Fibroblast of lung (primary cell): ENCODE measurements around the gene SH3PXD2A. TPM values are rescaled to one million over a fixed set of nuclear protein-coding genes. Genes with fewer than 3 reads are reported as not detected.

Source experiments
- DNase-seq, 2 donors: peaks; one replicate each; pipeline versions ENCODE4 v3.0.0 to v3.0.0-alpha.2; 2010; ENCODE audit warnings: low read depth in 2 of 2
- H2AFZ ChIP-seq: 2 replicates; pipeline ENCODE4 v1.5.1; 2012; ENCODE audit warnings: low read length, control low read depth, inconsistent platforms
- H3K27ac ChIP-seq: 2 replicates; pipeline ENCODE4 v1.5.1; 2011; ENCODE audit warnings: low read length, control low read depth; ENCODE audit not compliant: insufficient read depth
- H3K27me3 ChIP-seq: 2 replicates; pipeline ENCODE4 v1.5.1; 2011; ENCODE audit warnings: mild to moderate bottlenecking, low read length; ENCODE audit not compliant: control insufficient read depth, insufficient read depth
- H3K36me3 ChIP-seq: 2 replicates; pipeline ENCODE4 v1.5.1; 2011; ENCODE audit warnings: low read length; ENCODE audit not compliant: control insufficient read depth, insufficient read depth
- H3K4me1 ChIP-seq: 2 replicates; pipeline ENCODE4 v1.5.1; 2011; ENCODE audit warnings: low read length; ENCODE audit not compliant: control insufficient read depth, insufficient read depth; ENCODE audit errors: extremely low read depth
- H3K4me2 ChIP-seq: 2 replicates; pipeline ENCODE4 v1.5.1; 2011; ENCODE audit warnings: low read length, control low read depth; ENCODE audit not compliant: insufficient read depth; ENCODE audit errors: extremely low read depth
- H3K4me3 ChIP-seq, 4 experiments: fragments of 200-600 bp in 1 of 4; sonication (generic) in 1 of 4; replicated peaks in 1 of 4; 2 replicates each; pipeline ENCODE4 v1.5.1; 2011 to 2016; ENCODE audit warnings: low read length in 4 of 4, low read depth in 3 of 4, mild to moderate bottlenecking in 3 of 4, control low read depth in 2 of 4, inconsistent platforms in 1 of 4, mixed read lengths in 1 of 4; ENCODE audit not compliant: insufficient read depth in 1 of 4; ENCODE audit errors: control extremely low read depth in 1 of 4
- H3K79me2 ChIP-seq: 2 replicates; pipeline ENCODE4 v1.5.1; 2012; ENCODE audit warnings: mild to moderate bottlenecking, low read length, inconsistent platforms; ENCODE audit not compliant: control insufficient read depth, insufficient read depth
- H3K9ac ChIP-seq: 2 replicates; pipeline ENCODE4 v1.5.1; 2011; ENCODE audit warnings: mild to moderate bottlenecking, low read length, control low read depth; ENCODE audit not compliant: insufficient read depth
- H3K9me3 ChIP-seq: 2 replicates; pipeline ENCODE4 v1.5.1; 2012; ENCODE audit warnings: low read depth, low read length; ENCODE audit not compliant: control insufficient read depth, insufficient read depth
- H4K20me1 ChIP-seq: 2 replicates; pipeline ENCODE4 v1.5.1; 2011; ENCODE audit warnings: low read length; ENCODE audit not compliant: control insufficient read depth, insufficient read depth; ENCODE audit errors: extremely low read depth
- CTCF ChIP-seq, 2 donors: IDR thresholded peaks in 1 of 2; conservative IDR thresholded peaks in 1 of 2; 1 replicate in 1 of 2; 2 replicates in 1 of 2; pipeline ENCODE4 v1.5.1; 2011 to 2012; ENCODE audit warnings: low read length in 2 of 2, control low read depth in 1 of 2, inconsistent platforms in 1 of 2, low read depth in 1 of 2, mild to moderate bottlenecking in 1 of 2
- EZH2 ChIP-seq: IDR thresholded peaks from 2 replicates; pipeline ENCODE4 v1.5.1; 2012; ENCODE audit warnings: low read length, control low read depth, mild to moderate bottlenecking; ENCODE audit errors: missing control alignments
- polyA plus RNA-seq, 2 donors: library from polyadenylated mRNA; depleted of rRNA in 1 of 2; stranded (reverse) in 1 of 2; unstranded in 1 of 2; fragments of >200 nt; gene quantifications; 2 replicates each; pipeline ENCODE4 v1.2.1, GENCODE V29; 2011 to 2012; ENCODE audit warnings: missing spikeins in 1 of 2
- total RNA-seq: library from RNA; depleted of rRNA; stranded (reverse); fragments of >200 nt; gene quantifications from 2 replicates; pipeline ENCODE4 v1.2.1, GENCODE V29; 2014

Gene SH3PXD2A
- total and polyA plus RNA-seq, 2 donors (not counting 1 experiment from before 2014, with no cell fraction given) = 25.5 to 33.2 TPM

GRCh38 chr10:103797857-103798256, 57.5 kb downstream of the SH3PXD2A start:
- Histone ChIP-seq H3K4me3 (no peak overlapping the region), H4K20me1 (no peaks in the 10 kb centered on the region), H3K79me2 (no peaks in the 10 kb centered on the region), H3K9ac (no peak overlapping the region), H3K36me3 (peaks cover 4% of the 10 kb centered on the region), H2AFZ (no peak overlapping the region), H3K9me3 (no peaks in the 10 kb centered on the region), H3K4me1 (no peaks in the 10 kb centered on the region), H3K27me3 (no peaks in the 10 kb centered on the region), H3K4me2 (no peak overlapping the region), H3K27ac (no peak overlapping the region)
- DNase-seq = no peak
- TF ChIP-seq CTCF (conservative IDR thresholded peaks at IDR 0.05 in 1 of 2, IDR thresholded peaks at IDR 0.05 in 1 of 2; ENCODE audit: low read depth in 1 of 2, low read length in 2 of 2) (no peak), EZH2 (no peak)

GRCh38 chr10:103795634-103796270, 59.6 kb downstream of the SH3PXD2A start:
- Histone ChIP-seq H3K27ac (no peak overlapping the region), H3K4me1 (no peaks in the 10 kb centered on the region)
- DNase-seq = no peak

GRCh38 chr10:103794996-103795395, 60.4 kb downstream of the SH3PXD2A start:
- no peaks in the 10 kb centered on the region for H3K9me3 ChIP-seq
- H3K4me3 ChIP-seq = no peak overlapping the region
- no peaks in the 10 kb centered on the region for H3K79me2 ChIP-seq
- H2AFZ ChIP-seq = no peak overlapping the region
- no peak for TF ChIP-seq CTCF (conservative IDR thresholded peaks at IDR 0.05 in 1 of 2, IDR thresholded peaks at IDR 0.05 in 1 of 2; ENCODE audit: low read depth in 1 of 2, low read length in 2 of 2)
- no peak for TF ChIP-seq EZH2
- H3K4me1 ChIP-seq = no peaks in the 10 kb centered on the region
- no peaks in the 10 kb centered on the region for H4K20me1 ChIP-seq
- H3K27ac ChIP-seq = no peak overlapping the region
- H3K4me2 ChIP-seq = no peak overlapping the region
- no peaks in the 10 kb centered on the region for H3K27me3 ChIP-seq
- peaks cover 2% of the 10 kb centered on the region for H3K36me3 ChIP-seq
- H3K9ac ChIP-seq = no peak overlapping the region
- no peak for DNase-seq

More at GRCh38 chr10:103795634-103796270, 59.6 kb downstream of the SH3PXD2A start:
- no peaks in the 10 kb centered on the region for H3K27me3 ChIP-seq
- no peak overlapping the region for H3K4me2 ChIP-seq
- no peak overlapping the region for H3K4me3 ChIP-seq
- no peak overlapping the region for H2AFZ ChIP-seq
- no peaks in the 10 kb centered on the region for H3K79me2 ChIP-seq
- no peaks in the 10 kb centered on the region for H3K9me3 ChIP-seq
- H4K20me1 ChIP-seq = no peaks in the 10 kb centered on the region
- no peak overlapping the region for H3K9ac ChIP-seq
- H3K36me3 ChIP-seq = peaks cover 4% of the 10 kb centered on the region
- TF ChIP-seq CTCF (conservative IDR thresholded peaks at IDR 0.05 in 1 of 2, IDR thresholded peaks at IDR 0.05 in 1 of 2; ENCODE audit: low read depth in 1 of 2, low read length in 2 of 2) = no peak
- TF ChIP-seq EZH2 = no peak
